Measurements from ENCODE around the gene CACNA1H. TPM values are rescaled to one million over a fixed set of nuclear protein-coding genes. Genes with fewer than 3 reads are reported as not detected.
"Not testable (repeated sequence)": the region's sequence is repeated elsewhere in the genome, so short reads cannot be mapped to it uniquely, and the experiment has no call there.

CACNA1H gene
- total RNA-seq, 1 experiment from 2014 or later: 24.3 TPM

- CTCF ChIA-PET; DNase-seq (ENCODE audit: low read depth, low spot score); intact Hi-C loops (cut with micrococcal nuclease); H3K4me3 ChIP-seq (replicated peaks in 1 of 2; ENCODE audit: low read depth in 1 of 2, low read length in 2 of 2); H3K27ac ChIP-seq (ENCODE audit: low read depth, low read length); POLR2A ChIA-PET; H3K79me2 ChIP-seq (ENCODE audit: insufficient read depth, low read length); RAD21 ChIA-PET (ENCODE audit: low non-redundant PET in 1 of 2, low total read pairs in 2 of 2, uncharacterized antibody in 2 of 2, unreplicated experiment in 2 of 2); H4K20me1 ChIP-seq (ENCODE audit: insufficient read depth); H3K9me3 ChIP-seq (ENCODE audit: control insufficient read depth in 1 of 2, insufficient read depth in 1 of 2, low read depth in 1 of 2, low read length in 2 of 2); H3K4me1 ChIP-seq (ENCODE audit: control insufficient read depth in 1 of 2, insufficient read depth in 2 of 2, low read length in 2 of 2); H3K36me3 ChIP-seq (ENCODE audit: control insufficient read depth in 1 of 2, insufficient read depth in 2 of 2, low read length in 2 of 2); H3K4me2 ChIP-seq (ENCODE audit: low read length); H3K9ac ChIP-seq (ENCODE audit: low read length); H2AFZ ChIP-seq (ENCODE audit: low read depth, low read length, poor library complexity, severe bottlenecking); H3K9me2 ChIP-seq (ENCODE audit: insufficient read depth); H3K27me3 ChIP-seq (ENCODE audit: insufficient read depth, low read length); BruUV-seq (replicated peaks): not testable (repeated sequence)
- peak; percentile 79 for ATAC-seq
Observed at GRCh38 chr16:1249031-1249755, 96.3 kb downstream of the CACNA1H start.

- H3K4me1 ChIP-seq (ENCODE audit: control insufficient read depth in 1 of 2, insufficient read depth in 2 of 2, low read length in 2 of 2); H4K20me1 ChIP-seq (ENCODE audit: insufficient read depth); RAD21 ChIA-PET (ENCODE audit: low non-redundant PET in 1 of 2, low total read pairs in 2 of 2, uncharacterized antibody in 2 of 2, unreplicated experiment in 2 of 2); H3K79me2 ChIP-seq (ENCODE audit: insufficient read depth, low read length); POLR2A ChIA-PET; H3K9me3 ChIP-seq (ENCODE audit: control insufficient read depth in 1 of 2, insufficient read depth in 1 of 2, low read depth in 1 of 2, low read length in 2 of 2); H3K36me3 ChIP-seq (ENCODE audit: control insufficient read depth in 1 of 2, insufficient read depth in 2 of 2, low read length in 2 of 2); H3K9ac ChIP-seq (ENCODE audit: low read length); CTCF ChIA-PET; H3K27me3 ChIP-seq (ENCODE audit: insufficient read depth, low read length); H3K4me3 ChIP-seq (replicated peaks in 1 of 2; ENCODE audit: low read depth in 1 of 2, low read length in 2 of 2); BruUV-seq (replicated peaks); H3K4me2 ChIP-seq (ENCODE audit: low read length); H3K27ac ChIP-seq (ENCODE audit: low read depth, low read length); H3K9me2 ChIP-seq (ENCODE audit: insufficient read depth); DNase-seq (ENCODE audit: low read depth, low spot score); intact Hi-C loops (cut with micrococcal nuclease); H2AFZ ChIP-seq (ENCODE audit: low read depth, low read length, poor library complexity, severe bottlenecking): not testable (repeated sequence)
- peak; percentile 80 for ATAC-seq
Observed at GRCh38 chr16:1253701-1254364, 100.9 kb downstream of the CACNA1H start.

GRCh38 chr16:1254821-1255220 is 101.9 kb downstream of the CACNA1H start:
- BruUV-seq (replicated peaks); ATAC-seq; H3K9me2 ChIP-seq (ENCODE audit: insufficient read depth); DNase-seq (ENCODE audit: low read depth, low spot score); H3K27ac ChIP-seq (ENCODE audit: low read depth, low read length); CTCF ChIA-PET; H3K4me2 ChIP-seq (ENCODE audit: low read length); H3K79me2 ChIP-seq (ENCODE audit: insufficient read depth, low read length); H3K9ac ChIP-seq (ENCODE audit: low read length); POLR2A ChIA-PET; intact Hi-C loops (cut with micrococcal nuclease); H3K36me3 ChIP-seq (ENCODE audit: control insufficient read depth in 1 of 2, insufficient read depth in 2 of 2, low read length in 2 of 2); H3K4me3 ChIP-seq (replicated peaks in 1 of 2; ENCODE audit: low read depth in 1 of 2, low read length in 2 of 2); H3K9me3 ChIP-seq (ENCODE audit: control insufficient read depth in 1 of 2, insufficient read depth in 1 of 2, low read depth in 1 of 2, low read length in 2 of 2); H4K20me1 ChIP-seq (ENCODE audit: insufficient read depth); H2AFZ ChIP-seq (ENCODE audit: low read depth, low read length, poor library complexity, severe bottlenecking); H3K27me3 ChIP-seq (ENCODE audit: insufficient read depth, low read length): not testable (repeated sequence)
- H3K4me1 ChIP-seq (ENCODE audit: control insufficient read depth in 1 of 2, insufficient read depth in 2 of 2, low read length in 2 of 2): peaks cover 4 to 13% of the 10 kb centered on the region in 2 experiments; a peak in 3 of 4 replicates
- RAD21 ChIA-PET (ENCODE audit: low non-redundant PET in 1 of 2, low total read pairs in 2 of 2, uncharacterized antibody in 2 of 2, unreplicated experiment in 2 of 2): interaction anchor here in 1 of 2 experiments (0.6 kb wide), 1 partner anchor 17 kb away, joined by 3 read pairs; no protein-coding TSS in a partner anchor

- H3K36me3 ChIP-seq (ENCODE audit: control insufficient read depth in 1 of 2, insufficient read depth in 2 of 2, low read length in 2 of 2); H4K20me1 ChIP-seq (ENCODE audit: insufficient read depth); POLR2A ChIA-PET; DNase-seq (ENCODE audit: low read depth, low spot score); ATAC-seq; H3K9me2 ChIP-seq (ENCODE audit: insufficient read depth); H3K27ac ChIP-seq (ENCODE audit: low read depth, low read length); H3K4me2 ChIP-seq (ENCODE audit: low read length); H3K9me3 ChIP-seq (ENCODE audit: control insufficient read depth in 1 of 2, insufficient read depth in 1 of 2, low read depth in 1 of 2, low read length in 2 of 2); H3K9ac ChIP-seq (ENCODE audit: low read length); H3K27me3 ChIP-seq (ENCODE audit: insufficient read depth, low read length); H3K79me2 ChIP-seq (ENCODE audit: insufficient read depth, low read length); BruUV-seq (replicated peaks); CTCF ChIA-PET; intact Hi-C loops (cut with micrococcal nuclease); H3K4me3 ChIP-seq (replicated peaks in 1 of 2; ENCODE audit: low read depth in 1 of 2, low read length in 2 of 2); H2AFZ ChIP-seq (ENCODE audit: low read depth, low read length, poor library complexity, severe bottlenecking): not testable (repeated sequence)
- H3K4me1 ChIP-seq (ENCODE audit: control insufficient read depth in 1 of 2, insufficient read depth in 2 of 2, low read length in 2 of 2): peaks cover 4 to 13% of the 10 kb centered on the region in 2 experiments; a peak in 3 of 4 replicates
- RAD21 ChIA-PET (ENCODE audit: low non-redundant PET in 1 of 2, low total read pairs in 2 of 2, uncharacterized antibody in 2 of 2, unreplicated experiment in 2 of 2): interaction anchor here in 1 of 2 experiments (0.6 kb wide), 1 partner anchor 16 kb away, joined by 3 read pairs; no protein-coding TSS in a partner anchor
Observed at GRCh38 chr16:1255276-1256122, 102.6 kb downstream of the CACNA1H start, which contains the start of gene TPSD1. Gene TPSD1 (plus strand): TSS chr16:1256069. CDS start chr16:1256281, 212 bp downstream.
